GM12874 (cell line): ENCODE measurements around the gene CCDC88C.

ENCODE experiments used
- TF ChIP-seq, protein P1 (sequence below): IDR thresholded peaks from 2 replicates; pipeline ENCODE4 v1.5.1; 2011; ENCODE audit warnings: low read depth, mild to moderate bottlenecking, control low read depth, low read length, moderate library complexity; ENCODE audit not compliant: insufficient read depth

CCDC88C gene

DNA sequence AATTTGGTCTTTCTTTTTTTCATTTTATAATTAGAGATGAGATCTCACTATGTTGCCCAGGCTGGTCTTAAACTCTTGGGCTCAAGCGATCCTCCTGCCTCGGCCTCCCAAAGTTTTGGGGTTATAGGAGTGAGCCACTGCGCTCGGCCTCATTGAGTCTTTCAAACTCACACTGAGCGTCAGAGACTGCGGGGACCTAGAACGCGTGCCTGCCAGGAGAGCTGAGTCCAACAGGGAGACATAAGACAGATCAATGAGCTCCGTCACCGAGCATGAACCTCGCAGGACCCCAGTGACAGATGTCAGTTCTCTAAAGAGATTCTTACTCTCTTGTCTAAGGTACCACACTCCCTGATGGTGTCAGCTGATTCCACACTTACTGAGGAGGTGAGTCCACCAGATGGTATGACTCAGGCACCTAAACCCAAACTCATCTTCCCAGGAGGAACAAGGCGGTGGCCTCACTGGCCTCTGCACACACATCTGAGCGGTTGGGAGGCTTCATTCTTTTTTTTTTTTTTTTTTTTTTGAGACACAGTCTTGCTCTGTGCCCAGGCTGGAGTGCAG lies 58.9 kb downstream of the CCDC88C start:
- TF ChIP-seq, protein P1, sequence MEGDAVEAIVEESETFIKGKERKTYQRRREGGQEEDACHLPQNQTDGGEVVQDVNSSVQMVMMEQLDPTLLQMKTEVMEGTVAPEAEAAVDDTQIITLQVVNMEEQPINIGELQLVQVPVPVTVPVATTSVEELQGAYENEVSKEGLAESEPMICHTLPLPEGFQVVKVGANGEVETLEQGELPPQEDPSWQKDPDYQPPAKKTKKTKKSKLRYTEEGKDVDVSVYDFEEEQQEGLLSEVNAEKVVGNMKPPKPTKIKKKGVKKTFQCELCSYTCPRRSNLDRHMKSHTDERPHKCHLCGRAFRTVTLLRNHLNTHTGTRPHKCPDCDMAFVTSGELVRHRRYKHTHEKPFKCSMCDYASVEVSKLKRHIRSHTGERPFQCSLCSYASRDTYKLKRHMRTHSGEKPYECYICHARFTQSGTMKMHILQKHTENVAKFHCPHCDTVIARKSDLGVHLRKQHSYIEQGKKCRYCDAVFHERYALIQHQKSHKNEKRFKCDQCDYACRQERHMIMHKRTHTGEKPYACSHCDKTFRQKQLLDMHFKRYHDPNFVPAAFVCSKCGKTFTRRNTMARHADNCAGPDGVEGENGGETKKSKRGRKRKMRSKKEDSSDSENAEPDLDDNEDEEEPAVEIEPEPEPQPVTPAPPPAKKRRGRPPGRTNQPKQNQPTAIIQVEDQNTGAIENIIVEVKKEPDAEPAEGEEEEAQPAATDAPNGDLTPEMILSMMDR, result no peak

DNA sequence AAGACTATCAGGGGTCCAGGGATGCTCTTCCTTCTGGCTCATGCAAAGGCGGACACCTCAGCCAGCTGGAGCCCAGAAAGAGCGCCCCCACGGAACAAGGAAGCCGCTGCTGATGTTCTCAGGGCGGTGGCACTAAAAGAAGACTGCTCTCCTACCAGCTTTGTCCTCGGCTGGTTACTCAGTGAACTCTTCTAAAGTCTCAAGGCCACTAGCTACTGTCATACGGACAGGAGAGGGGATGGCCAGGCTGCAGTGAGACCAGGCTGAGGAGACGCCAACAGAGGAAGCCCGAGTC lies 59.6 kb downstream of the CCDC88C start:
- TF ChIP-seq, protein P1, result no peak

DNA sequence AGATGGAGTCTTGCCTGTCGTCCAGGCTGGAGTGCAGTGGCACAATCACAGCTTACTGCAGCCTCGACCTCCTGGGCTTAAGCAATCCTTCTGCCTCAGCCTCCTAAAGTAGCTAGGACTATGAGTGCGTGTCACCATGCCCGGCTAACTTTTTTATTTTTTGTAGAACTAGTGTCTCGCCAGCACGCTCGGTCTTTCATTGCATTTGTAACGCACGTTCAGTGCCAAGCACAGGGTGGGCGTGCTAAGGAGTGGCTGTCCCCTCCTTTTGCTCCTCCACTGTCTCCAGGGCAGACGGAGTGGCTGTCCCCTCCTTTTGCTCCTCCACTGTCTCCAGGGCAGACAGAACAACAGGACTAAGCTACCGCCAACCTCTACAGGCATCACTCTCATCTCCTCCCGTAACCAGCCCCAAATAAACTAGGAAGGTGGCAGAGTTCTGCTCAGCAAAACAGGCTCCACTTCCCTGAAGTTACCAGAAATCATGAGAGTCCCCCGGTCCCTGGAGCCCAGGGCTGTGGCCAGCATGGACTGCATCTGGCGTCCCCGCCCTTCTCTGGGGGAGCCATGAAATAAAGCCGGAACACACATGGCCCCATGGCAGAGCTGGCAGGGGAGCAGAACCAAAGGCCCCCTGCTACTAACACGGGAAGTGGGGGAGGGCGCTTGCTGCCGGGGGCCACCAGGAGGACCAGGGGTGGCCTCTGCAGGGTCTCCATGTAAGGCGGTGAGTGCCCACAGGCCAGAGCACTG lies 60.2 kb downstream of the CCDC88C start:
- TF ChIP-seq, protein P1, result no peak

DNA sequence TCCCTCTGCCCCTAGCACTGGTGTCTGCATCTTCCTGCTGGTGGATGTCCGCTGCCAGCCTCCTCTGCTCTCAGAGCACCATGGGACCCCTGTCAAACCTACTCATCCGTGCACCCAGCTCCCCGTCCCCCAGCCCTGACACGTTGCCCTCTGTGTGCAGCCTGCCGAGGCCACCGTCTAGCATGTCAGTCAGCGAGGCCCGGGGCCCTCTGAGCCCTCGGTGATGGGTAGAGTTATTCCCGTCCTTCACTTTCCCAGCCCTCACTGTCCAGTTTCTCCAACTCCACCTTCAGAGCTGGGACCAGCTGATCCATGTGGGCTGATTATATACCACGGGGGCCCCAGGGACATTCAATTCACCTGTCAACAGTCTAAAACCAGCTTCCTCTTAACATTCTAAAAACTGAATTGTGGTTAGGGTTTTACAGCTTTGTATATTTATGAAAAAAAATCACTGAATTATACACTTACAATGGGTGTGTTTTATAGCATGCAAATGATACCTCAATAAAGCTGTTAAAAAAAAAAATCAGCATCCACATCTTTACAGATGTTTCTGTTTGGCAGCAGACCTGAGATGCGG lies 61.3 kb downstream of the CCDC88C start:
- TF ChIP-seq, protein P1, result no peak

DNA sequence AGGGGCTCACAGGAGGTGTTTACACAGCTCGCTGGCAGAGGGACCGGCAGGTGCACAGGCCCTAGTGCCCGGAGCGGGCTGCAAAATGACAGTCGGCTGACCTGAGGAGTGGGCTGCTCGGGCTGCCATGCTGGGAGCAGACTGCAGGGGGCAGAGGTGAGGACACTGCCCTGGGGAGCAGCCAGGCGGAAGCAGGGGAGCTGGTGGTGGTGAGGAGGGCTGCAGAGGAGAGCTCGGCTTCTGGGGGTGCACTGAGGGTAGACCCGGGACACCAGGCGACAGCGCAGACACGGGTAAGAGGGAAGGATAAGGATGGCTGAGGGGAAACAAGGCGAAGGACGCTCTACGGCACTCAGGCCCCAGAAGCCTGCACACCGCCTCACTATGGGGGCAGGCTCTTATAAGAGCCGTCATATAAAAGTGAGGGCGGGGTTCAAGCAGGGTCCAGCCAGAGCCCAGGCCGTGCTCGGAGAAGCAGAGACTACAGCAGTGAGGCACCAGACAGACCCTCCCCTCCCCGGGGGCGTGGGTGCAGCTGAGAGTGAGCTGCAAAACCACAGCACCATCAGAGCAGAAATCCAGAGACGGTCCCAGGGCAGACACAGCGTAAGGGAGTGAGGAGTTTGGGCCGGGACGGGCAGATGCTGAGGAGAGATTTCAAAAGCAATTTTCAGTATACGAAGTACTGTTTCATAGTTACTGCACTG lies 62.5 kb downstream of the CCDC88C start:
- TF ChIP-seq, protein P1, result peak; percentile 83

DNA sequence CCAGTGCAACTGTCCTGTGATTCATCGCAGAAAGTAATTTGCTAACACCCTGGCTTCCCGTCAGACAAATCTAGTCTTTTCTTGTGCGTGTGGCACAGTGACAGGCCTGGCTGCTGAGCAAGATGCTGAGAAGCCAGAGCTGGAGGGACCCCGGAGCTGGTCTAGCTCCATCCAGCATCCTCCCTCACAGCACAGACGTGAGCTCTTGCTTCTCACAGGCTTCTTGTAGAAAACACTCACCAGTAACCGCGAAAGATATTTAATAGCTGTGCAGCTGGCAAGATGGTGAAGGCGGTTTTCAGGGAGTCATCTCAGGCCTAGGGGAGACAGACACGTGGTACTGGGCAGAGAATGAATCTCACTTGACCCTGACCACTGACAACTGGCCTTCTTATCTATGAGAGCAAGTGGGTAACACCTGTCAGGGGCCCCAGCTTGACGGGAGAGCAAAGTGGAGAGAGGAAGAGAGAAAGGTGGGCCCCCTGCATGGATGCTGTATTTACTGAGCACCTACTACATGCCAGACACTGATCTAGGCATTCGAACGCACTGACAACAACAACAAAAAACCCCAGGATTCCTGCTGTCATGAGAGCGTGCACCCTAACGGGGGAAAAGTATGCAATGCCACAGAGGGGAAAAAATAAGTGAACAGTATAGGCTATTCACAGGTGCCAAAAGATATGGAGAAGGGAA lies 63.3 kb downstream of the CCDC88C start:
- TF ChIP-seq, protein P1, result no peak
